NB4 (cell line): Measurements from ENCODE around the gene CDC42EP5.

ENCODE experiments used
- DNase-seq: peaks from one replicate; pipeline ENCODE4 v3.0.0; 2010; ENCODE audit warnings: low read depth
- H3K4me3 ChIP-seq: one replicate; pipeline ENCODE4 v1.5.1; 2011; ENCODE audit warnings: mild to moderate bottlenecking, low read depth, low read length, moderate library complexity
- MYC ChIP-seq: IDR thresholded peaks from 2 replicates; pipeline ENCODE4 v1.6.1; 2011; ENCODE audit warnings: low read depth, low read length
- POLR2A ChIP-seq: IDR thresholded peaks from 2 replicates; pipeline ENCODE4 v1.6.1; 2011; ENCODE audit warnings: mild to moderate bottlenecking; ENCODE audit not compliant: insufficient read length; ENCODE audit errors: extremely low read depth
- TF ChIP-seq, protein P1 (sequence below): IDR thresholded peaks from 2 replicates; pipeline ENCODE4 v1.6.1; 2011; ENCODE audit warnings: low read depth, low read length
- TF ChIP-seq, protein P2 (sequence below): IDR thresholded peaks from one replicate; pipeline ENCODE4 v1.5.1; 2012; ENCODE audit warnings: low read depth, low read length

The CDC42EP5 gene

DNA sequence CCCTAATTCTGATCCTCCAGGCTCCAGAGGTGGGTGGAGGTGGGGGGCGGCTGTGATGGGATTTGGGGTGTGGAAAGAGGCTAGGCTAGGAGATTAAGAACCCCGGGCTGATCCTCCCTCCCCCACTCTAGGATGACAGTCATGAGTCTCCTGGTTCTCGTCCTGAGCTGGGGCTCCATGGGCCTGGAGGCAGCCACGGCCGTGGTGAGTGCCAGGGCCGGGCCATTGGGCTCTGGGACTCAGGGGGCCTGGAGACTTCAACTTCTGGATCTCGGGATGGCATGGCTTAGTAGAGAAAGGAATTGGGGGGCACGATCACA lies 44.0 kb downstream of the CDC42EP5 start:
- TF ChIP-seq, protein P1, sequence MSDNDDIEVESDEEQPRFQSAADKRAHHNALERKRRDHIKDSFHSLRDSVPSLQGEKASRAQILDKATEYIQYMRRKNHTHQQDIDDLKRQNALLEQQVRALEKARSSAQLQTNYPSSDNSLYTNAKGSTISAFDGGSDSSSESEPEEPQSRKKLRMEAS, result no peak
- TF ChIP-seq, protein P2, sequence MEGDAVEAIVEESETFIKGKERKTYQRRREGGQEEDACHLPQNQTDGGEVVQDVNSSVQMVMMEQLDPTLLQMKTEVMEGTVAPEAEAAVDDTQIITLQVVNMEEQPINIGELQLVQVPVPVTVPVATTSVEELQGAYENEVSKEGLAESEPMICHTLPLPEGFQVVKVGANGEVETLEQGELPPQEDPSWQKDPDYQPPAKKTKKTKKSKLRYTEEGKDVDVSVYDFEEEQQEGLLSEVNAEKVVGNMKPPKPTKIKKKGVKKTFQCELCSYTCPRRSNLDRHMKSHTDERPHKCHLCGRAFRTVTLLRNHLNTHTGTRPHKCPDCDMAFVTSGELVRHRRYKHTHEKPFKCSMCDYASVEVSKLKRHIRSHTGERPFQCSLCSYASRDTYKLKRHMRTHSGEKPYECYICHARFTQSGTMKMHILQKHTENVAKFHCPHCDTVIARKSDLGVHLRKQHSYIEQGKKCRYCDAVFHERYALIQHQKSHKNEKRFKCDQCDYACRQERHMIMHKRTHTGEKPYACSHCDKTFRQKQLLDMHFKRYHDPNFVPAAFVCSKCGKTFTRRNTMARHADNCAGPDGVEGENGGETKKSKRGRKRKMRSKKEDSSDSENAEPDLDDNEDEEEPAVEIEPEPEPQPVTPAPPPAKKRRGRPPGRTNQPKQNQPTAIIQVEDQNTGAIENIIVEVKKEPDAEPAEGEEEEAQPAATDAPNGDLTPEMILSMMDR, result no peak
- TF ChIP-seq POLR2A, result no peak
- no peak for TF ChIP-seq MYC
- H3K4me3 ChIP-seq, result no peak overlapping the region
- DNase-seq, result no peak

DNA sequence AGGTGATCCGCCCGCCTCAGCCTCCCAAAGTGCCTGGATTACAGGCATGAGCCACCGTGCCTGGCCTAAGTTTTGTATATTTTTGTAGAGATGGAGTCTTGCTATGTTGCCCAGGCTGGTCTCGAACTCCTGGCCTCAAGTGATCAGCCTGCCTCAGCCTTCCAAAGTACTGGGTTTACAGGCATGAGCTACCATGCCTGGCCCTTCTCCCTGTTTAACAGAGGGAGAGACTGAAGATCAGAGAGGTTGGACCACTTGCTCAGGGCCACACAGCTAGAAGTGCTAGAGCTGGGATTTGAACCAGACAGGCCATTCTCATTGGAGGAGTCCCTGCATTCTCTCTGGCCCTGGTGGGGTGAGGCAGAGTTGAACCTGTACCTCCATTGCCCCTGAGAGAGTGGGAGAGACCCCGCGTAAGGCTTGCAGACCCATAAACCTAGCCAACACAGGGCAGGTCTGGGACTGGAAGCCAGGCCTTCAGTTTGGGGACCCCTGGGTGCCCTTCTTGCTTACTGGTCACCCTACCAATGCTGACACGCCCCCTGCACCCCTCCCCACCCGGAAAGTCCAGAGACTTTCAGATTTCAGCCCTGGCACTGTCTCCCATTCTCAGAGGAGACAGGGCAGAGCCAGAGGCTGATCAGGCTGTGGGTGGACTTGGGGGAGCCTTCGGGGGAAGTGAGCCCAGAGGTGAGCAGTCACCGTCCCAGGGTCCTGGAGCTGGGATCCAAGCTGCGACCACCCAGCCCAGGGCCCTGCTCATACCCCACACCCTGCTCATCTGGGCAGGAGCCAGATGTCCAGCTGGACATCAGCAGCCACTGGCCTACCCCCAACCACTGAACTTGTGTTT lies 44.5 kb downstream of the CDC42EP5 start:
- no peak for TF ChIP-seq POLR2A
- TF ChIP-seq MYC, result no peak
- TF ChIP-seq, protein P1, result no peak
- TF ChIP-seq, protein P2, result no peak
- no peak overlapping the region for H3K4me3 ChIP-seq
- DNase-seq, result no peak

DNA sequence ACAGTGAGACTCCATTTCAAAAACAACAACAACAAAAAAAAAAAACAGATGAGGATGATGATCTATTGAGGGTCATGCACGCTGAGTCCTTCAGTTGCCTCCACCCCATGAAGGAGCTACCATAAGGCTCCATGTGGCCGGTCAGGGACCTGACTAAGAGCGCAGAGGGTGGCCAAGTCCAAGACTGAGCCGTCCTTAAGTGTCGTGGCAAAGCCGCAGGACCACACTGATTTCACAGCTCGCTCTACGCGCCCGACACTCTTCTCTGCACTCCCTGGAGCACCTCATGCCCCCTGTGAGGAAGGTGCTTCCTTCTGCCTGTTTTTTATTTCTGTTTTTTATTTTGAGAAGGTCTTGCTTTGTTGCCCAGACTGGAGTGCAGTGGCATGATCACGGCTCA lies 45.5 kb downstream of the CDC42EP5 start:
- no peak overlapping the region for H3K4me3 ChIP-seq
- no peak for DNase-seq
- TF ChIP-seq, protein P1, result no peak
- TF ChIP-seq POLR2A (no peak), MYC (no peak)
- TF ChIP-seq, protein P2, result no peak

DNA sequence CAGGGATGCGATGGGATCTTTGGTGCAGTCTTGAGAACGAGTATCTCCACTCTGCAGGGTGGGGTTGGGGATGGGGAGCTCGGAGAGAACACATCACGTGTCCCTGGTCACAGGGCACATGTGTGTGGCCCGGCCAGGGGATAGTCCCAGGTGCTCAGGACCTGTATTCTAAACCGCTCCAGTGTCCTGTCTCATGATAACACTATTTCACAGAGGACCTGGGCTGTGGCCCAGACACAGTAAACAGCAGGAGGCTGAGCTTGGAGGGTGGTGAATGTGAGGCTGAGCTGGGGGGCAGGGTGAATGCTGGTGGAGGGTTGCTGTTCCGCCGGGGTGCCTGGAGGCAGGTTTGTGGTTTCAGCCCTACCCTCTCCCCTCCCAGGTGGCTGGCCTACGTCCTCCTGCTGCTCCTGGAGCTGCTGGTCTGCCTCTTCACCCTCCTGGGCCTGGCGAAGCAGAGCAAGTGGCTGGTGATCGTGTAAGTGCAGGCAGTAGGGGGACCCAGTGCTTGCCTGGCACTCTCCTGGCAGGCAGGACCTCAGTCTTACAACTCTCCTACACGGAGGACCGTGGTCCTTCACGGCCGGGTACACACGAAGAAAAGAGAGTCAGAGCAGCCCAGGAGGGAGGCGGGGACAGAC lies 46.7 kb downstream of the CDC42EP5 start:
- H3K4me3 ChIP-seq, result no peak overlapping the region
- TF ChIP-seq, protein P2, result no peak
- TF ChIP-seq, protein P1, result no peak
- TF ChIP-seq POLR2A (no peak), MYC (no peak)
- DNase-seq, result no peak

DNA sequence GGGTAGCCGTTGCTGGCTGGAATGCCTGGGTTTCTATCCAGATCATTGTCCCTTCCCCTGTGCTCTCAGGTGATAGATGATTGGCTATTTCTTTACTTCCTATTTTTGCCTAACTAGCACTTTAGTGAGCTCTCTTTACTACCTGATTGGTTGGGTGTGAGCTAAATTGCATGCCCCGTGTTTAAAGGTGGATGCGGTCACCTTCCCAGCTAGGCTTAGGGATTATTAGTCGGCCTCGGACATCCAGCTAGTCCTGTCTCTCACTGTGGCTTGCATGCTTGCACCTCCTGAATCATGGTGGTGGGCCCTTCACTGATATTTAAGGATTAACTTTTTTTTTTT lies 47.7 kb downstream of the CDC42EP5 start:
- DNase-seq, result no peak
- TF ChIP-seq, protein P1, result no peak
- no peak overlapping the region for H3K4me3 ChIP-seq

DNA sequence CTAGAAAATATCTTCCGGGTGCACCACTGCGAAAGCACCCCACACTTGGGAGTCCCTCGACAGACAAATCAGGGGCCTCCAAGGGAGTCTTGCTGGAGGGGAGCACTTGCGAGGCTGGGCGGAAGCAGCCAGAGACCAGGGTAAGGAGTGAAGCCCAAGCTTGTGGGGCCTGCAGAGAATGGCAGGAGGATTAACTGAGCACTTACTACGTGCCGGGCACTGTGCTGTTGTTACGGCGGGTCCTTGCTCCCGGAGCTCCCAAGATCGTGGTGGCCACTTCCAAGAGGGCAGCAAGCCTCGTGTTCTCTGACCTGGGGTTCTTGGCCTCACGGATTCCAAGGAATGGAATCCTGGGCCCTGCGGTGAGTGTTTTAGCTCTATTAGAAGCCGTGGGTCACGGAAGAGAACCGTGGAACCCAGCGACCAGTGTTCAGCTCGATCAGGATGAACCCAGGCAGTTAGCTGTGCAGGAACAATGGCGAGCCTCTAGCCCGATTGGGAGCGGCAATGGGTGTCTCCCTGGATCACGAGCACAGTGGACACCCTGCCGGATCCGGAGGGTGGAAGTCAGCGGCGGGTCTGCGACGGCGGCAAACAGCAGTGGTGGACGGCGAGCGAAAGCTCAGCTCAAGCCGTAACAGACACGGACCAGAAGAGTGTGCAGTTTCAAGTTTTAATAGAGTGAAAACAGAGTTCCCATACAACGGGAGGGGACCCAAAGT lies 48.3 kb downstream of the CDC42EP5 start:
- DNase-seq, result no peak
- TF ChIP-seq POLR2A, result no peak
- no peak for TF ChIP-seq MYC
- TF ChIP-seq, protein P1, result no peak
- TF ChIP-seq, protein P2, result no peak

More for the DNA sequence above, 48.3 kb downstream of the CDC42EP5 start:
- no peak overlapping the region for H3K4me3 ChIP-seq
